ENCODE results near the gene ARFGAP2. TPM values are rescaled to one million over a fixed set of nuclear protein-coding genes. Genes with fewer than 3 reads are reported as not detected.

ARFGAP2 gene
- total and polyA plus RNA-seq, 10 donors, result 46.7 to 216 (median 93.6) TPM

- Histone ChIP-seq H3K27ac (no peak overlapping the region), H3K4me1 (peaks cover 0 to 22% (median 11%) of the 10 kb centered on the region in 6 donors), H3K27me3 (replicated peaks in 1 of 7) (no peaks in the 10 kb centered on the region), H3K36me3 (peaks cover 8 to 78% (median 60%) of the 10 kb centered on the region in 6 donors), H3K9me3 (no peaks in the 10 kb centered on the region), H3K4me3 (no peak overlapping the region)
- intact Hi-C loops (cut with DNase I; ENCODE audit: low total_unique reads), result no loop called here
- TF ChIP-seq POLR2A (IDR thresholded peaks at IDR 0.05) (no peak), POLR2AphosphoS5 (IDR thresholded peaks at IDR 0.05) (peak in 1 of 3 donors; percentile 47)
- DNase-seq, result no peak
- WGBS, 5 donors, result 89 to 96% (median 92%) methylated on average over 15 of the region's 15 CpGs
Measured at GRCh38 chr11:47163898-47164297, 12.8 kb downstream of the ARFGAP2 start.

DNA sequence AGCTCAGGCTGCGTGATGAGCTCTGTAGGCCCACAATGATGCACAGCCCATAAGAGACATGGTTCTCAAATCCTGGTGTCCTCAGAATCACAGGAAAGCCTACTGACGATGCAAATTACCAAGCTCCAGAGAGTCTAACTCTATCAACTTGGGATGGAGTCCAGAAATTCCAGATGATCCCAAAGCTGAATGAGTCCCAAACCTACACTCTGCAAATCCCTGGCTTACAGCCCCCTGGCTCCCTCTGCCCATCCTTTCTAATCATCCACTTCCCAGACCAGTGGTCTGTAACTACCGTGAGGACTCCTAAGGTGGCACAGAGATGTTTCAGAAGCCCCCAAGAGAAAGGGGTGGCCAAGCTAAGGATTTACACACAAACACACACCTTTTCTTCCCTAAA lies 13.5 kb downstream of the ARFGAP2 start:
- no peaks in the 10 kb centered on the region for H3K9me3 ChIP-seq
- peaks cover 8 to 73% (median 53%) of the 10 kb centered on the region in 6 donors for H3K36me3 ChIP-seq
- no peak for DNase-seq
- no peak for TF ChIP-seq CTCF (IDR thresholded peaks at IDR 0.05 in 8 of 11, conservative IDR thresholded peaks at IDR 0.05 in 3 of 11)
- no peak for TF ChIP-seq POLR2AphosphoS5 (IDR thresholded peaks at IDR 0.05)
- TF ChIP-seq POLR2A (IDR thresholded peaks at IDR 0.05), result no peak
- no peak overlapping the region for H3K27ac ChIP-seq
- H3K4me3 ChIP-seq, result no peak overlapping the region
- H3K27me3 ChIP-seq (replicated peaks in 1 of 7), result no peaks in the 10 kb centered on the region
- WGBS, 5 donors, result 49 to 82% (median 61%) methylated on average over 3 of the region's 3 CpGs
- peaks cover 0 to 22% (median 11%) of the 10 kb centered on the region in 6 donors for H3K4me1 ChIP-seq
- intact Hi-C loops (cut with DNase I; ENCODE audit: low total_unique reads), result no loop called here

- H3K4me3 ChIP-seq, result no peak overlapping the region
- peaks cover 8 to 73% (median 46%) of the 10 kb centered on the region in 6 donors for H3K36me3 ChIP-seq
- H3K27ac ChIP-seq, result no peak overlapping the region
- WGBS, 5 donors, result 64 to 75% (median 71%) methylated on average over 5 of the region's 5 CpGs
- no peaks in the 10 kb centered on the region for H3K27me3 ChIP-seq (replicated peaks in 1 of 7)
- intact Hi-C loops (cut with DNase I; ENCODE audit: low total_unique reads), result no loop called here
- peaks cover 0 to 22% (median 11%) of the 10 kb centered on the region in 6 donors for H3K4me1 ChIP-seq
- H3K9me3 ChIP-seq, result no peaks in the 10 kb centered on the region
- no peak for DNase-seq
- TF ChIP-seq POLR2A (IDR thresholded peaks at IDR 0.05) (no peak), POLR2AphosphoS5 (IDR thresholded peaks at IDR 0.05) (no peak), CTCF (IDR thresholded peaks at IDR 0.05 in 8 of 11, conservative IDR thresholded peaks at IDR 0.05 in 3 of 11) (no peak)
Measured at GRCh38 chr11:47162426-47162825, 14.3 kb downstream of the ARFGAP2 start.

- H3K36me3 ChIP-seq, result peaks cover 8 to 73% (median 44%) of the 10 kb centered on the region in 6 donors
- peak overlapping the region in 1 of 8 donors; percentile 36 for H3K27ac ChIP-seq
- no peak for DNase-seq
- H3K27me3 ChIP-seq (replicated peaks in 1 of 7), result no peaks in the 10 kb centered on the region
- H3K4me3 ChIP-seq, result no peak overlapping the region
- H3K4me1 ChIP-seq, result peaks cover 0 to 22% (median 11%) of the 10 kb centered on the region in 6 donors
- intact Hi-C loops (cut with DNase I; ENCODE audit: low total_unique reads), result no loop called here
- 63 to 88% (median 77%) methylated on average over 9 of the region's 9 CpGs for WGBS, 5 donors
- TF ChIP-seq POLR2A (IDR thresholded peaks at IDR 0.05), result no peak
- no peak for TF ChIP-seq CTCF (IDR thresholded peaks at IDR 0.05 in 8 of 11, conservative IDR thresholded peaks at IDR 0.05 in 3 of 11)
- no peak for TF ChIP-seq POLR2AphosphoS5 (IDR thresholded peaks at IDR 0.05)
- no peaks in the 10 kb centered on the region for H3K9me3 ChIP-seq
Measured at GRCh38 chr11:47161890-47162289, 14.8 kb downstream of the ARFGAP2 start.
